HepG2 (cell line): ENCODE results near the gene ARFGAP2. TPM values are rescaled to one million over a fixed set of nuclear protein-coding genes. Genes with fewer than 3 reads are reported as not detected.
A peak's percentile ranks its signal among the peaks of the same experiment; 100 is the strongest.

ENCODE experiments used
- BRF2 ChIP-seq: sonication (generic); formaldehyde crosslinking; IDR thresholded peaks from 2 replicates; pipeline ENCODE4 v1.8.1; 2022; ENCODE audit warnings: mild to moderate bottlenecking, missing genetic modification reagents
- ELF4 ChIP-seq: sonication (generic); formaldehyde crosslinking; IDR thresholded peaks from 2 replicates; pipeline ENCODE4 v1.5.0; 2020; ENCODE audit warnings: missing genetic modification reagents, mild to moderate bottlenecking, moderate library complexity, borderline replicate concordance
- HES4 ChIP-seq: sonication (generic); formaldehyde crosslinking; IDR thresholded peaks from 2 replicates; pipeline ENCODE4 v1.9.0; 2021; ENCODE audit warnings: mild to moderate bottlenecking, missing genetic modification reagents, borderline replicate concordance
- LCORL ChIP-seq, 2 experiments: fragments of 450-650 bp in 1 of 2; sonication (generic) in 1 of 2; formaldehyde crosslinking in 1 of 2; IDR thresholded peaks; 2 replicates each; pipeline versions ENCODE4 v1.5.0 to v1.6.1; 2017 to 2020; ENCODE audit warnings: antibody characterized with exemption in 1 of 2, missing genetic modification reagents in 1 of 2
- MAFK ChIP-seq, 2 experiments: IDR thresholded peaks in 1 of 2; conservative IDR thresholded peaks in 1 of 2; 2 replicates each; pipeline ENCODE4 v1.6.1; 2011; ENCODE audit warnings: improper control_type of control experiment in 2 of 2, low read length in 2 of 2
- MXD4 ChIP-seq: IDR thresholded peaks from 2 replicates; pipeline ENCODE4 v1.6.1; 2016; ENCODE audit warnings: mild to moderate bottlenecking, missing biosample characterization, missing genetic modification reagents
- NRL ChIP-seq: sonication (generic); formaldehyde crosslinking; IDR thresholded peaks from 2 replicates; pipeline ENCODE4 v1.5.0; 2020; ENCODE audit warnings: missing genetic modification reagents, mild to moderate bottlenecking, moderate library complexity, borderline replicate concordance
- PAXIP1 ChIP-seq: sonication (generic); formaldehyde crosslinking; conservative IDR thresholded peaks from 2 replicates; pipeline ENCODE4 v1.4.0; 2020; ENCODE audit warnings: mild to moderate bottlenecking, missing genetic modification reagents, moderate library complexity
- PRDM10 ChIP-seq: sonication (generic); formaldehyde crosslinking; IDR thresholded peaks from 2 replicates; pipeline ENCODE4 v1.4.0; 2020; ENCODE audit warnings: low read depth, missing genetic modification reagents
- RAD21 ChIP-seq: fragments of 450-650 bp; formaldehyde crosslinking; IDR thresholded peaks from 2 replicates; pipeline ENCODE4 v1.5.0; 2020; ENCODE audit warnings: mild to moderate bottlenecking
- XBP1 ChIP-seq: sonication (generic); formaldehyde crosslinking; IDR thresholded peaks from 2 replicates; pipeline ENCODE4 v1.5.0; 2020; ENCODE audit warnings: missing genetic modification reagents
- YEATS2 ChIP-seq: sonication (generic); formaldehyde crosslinking; IDR thresholded peaks from 2 replicates; pipeline ENCODE4 v1.4.0; 2020; ENCODE audit warnings: missing genetic modification reagents, borderline replicate concordance
- ZBTB49 ChIP-seq: sonication (generic); formaldehyde crosslinking; IDR thresholded peaks from 2 replicates; pipeline ENCODE4 v1.4.0; 2020; ENCODE audit warnings: missing genetic modification reagents, borderline replicate concordance
- ZBTB7B ChIP-seq: sonication (generic); formaldehyde crosslinking; IDR thresholded peaks from 2 replicates; pipeline ENCODE4 v1.4.0; 2020; ENCODE audit warnings: missing genetic modification reagents
- ZNF367 ChIP-seq: sonication (generic); formaldehyde crosslinking; IDR thresholded peaks from 2 replicates; pipeline ENCODE4 v1.4.0; 2020; ENCODE audit warnings: missing genetic modification reagents, borderline replicate concordance
- ZNF446 ChIP-seq: sonication (generic); formaldehyde crosslinking; IDR thresholded peaks from 2 replicates; pipeline ENCODE4 v1.5.0; 2020; ENCODE audit warnings: mild to moderate bottlenecking, missing genetic modification reagents
- ZNF577 ChIP-seq: sonication (generic); formaldehyde crosslinking; IDR thresholded peaks from 2 replicates; pipeline ENCODE4 v1.4.0; 2020; ENCODE audit warnings: mild to moderate bottlenecking, low read depth, missing genetic modification reagents, borderline replicate concordance
- polyA plus RNA-seq, 8 experiments: library from polyadenylated mRNA; depleted of rRNA in 3 of 8; stranded (reverse) in 7 of 8; unstranded in 1 of 8; fragments of >200 nt; fragmentation: Illumina TruSeq in 4 of 8; extraction: Trizol in 4 of 8; gene quantifications; 2 replicates each; pipeline versions ENCODE4 v1.2.1 to v1.2.3, GENCODE V29; 2011 to 2016; ENCODE audit warnings: low read depth in 4 of 8, missing spikeins in 1 of 8, mixed read lengths in 1 of 8; ENCODE audit not compliant: insufficient read depth in 1 of 8
- total RNA-seq, 5 experiments: library from RNA; depleted of rRNA; stranded (reverse); fragments of >200 nt; fragmentation: Illumina TruSeq; extraction: Trizol; gene quantifications; 2 replicates each; pipeline ENCODE4 v1.2.3, GENCODE V29; 2016; ENCODE audit warnings: low read depth in 1 of 5

Gene ARFGAP2
- total and polyA plus RNA-seq, 2 of the 13 experiments (the other 11 are each of a cell fraction or from before 2014, with no cell fraction given) = 32.3 to 75.3 TPM

GRCh38 chr11:47185305-47186075 lies 8.8 kb upstream of the ARFGAP2 start (continued):
- no peak for TF ChIP-seq BRF2 (CRISPR knock-in tag)
- TF ChIP-seq ZBTB49 (CRISPR knock-in tag) = no peak
- TF ChIP-seq ELF4 = no peak
- TF ChIP-seq ZNF367 (CRISPR knock-in tag) = no peak
- no peak for TF ChIP-seq RAD21 (CRISPR knock-in tag)
- peak; percentile 74; the same call in 1 of the 2 replicates for TF ChIP-seq HES4 (CRISPR knock-in tag)
- TF ChIP-seq XBP1 (CRISPR knock-in tag) = no peak
- peak; percentile 1; the same call in 1 of the 2 replicates for TF ChIP-seq NRL (CRISPR knock-in tag)
- no peak for TF ChIP-seq LCORL (IDR thresholded peaks at IDR 0.05)
- TF ChIP-seq LCORL (CRISPR knock-in tag; IDR thresholded peaks at IDR 0.05) = peak; percentile 31; the same call in 1 of the 2 replicates
- TF ChIP-seq ZBTB7B (CRISPR knock-in tag) = peak; percentile 63; the same call in 1 of the 2 replicates
- no peak for TF ChIP-seq ZNF446 (CRISPR knock-in tag)
- TF ChIP-seq ZNF577 (CRISPR knock-in tag) = 0 out of 2 replicates have a peak, but pooled peaks have one; percentile 40
- no peak for TF ChIP-seq YEATS2 (CRISPR knock-in tag)
- TF ChIP-seq PAXIP1 = no peak
- TF ChIP-seq MXD4 (CRISPR knock-in tag) = no peak
- 0 out of 2 replicates have a peak, but pooled peaks have one; percentile 27 for TF ChIP-seq PRDM10 (CRISPR knock-in tag)
- no peak for TF ChIP-seq MAFK (conservative IDR thresholded peaks at IDR 0.05 in 1 of 2, IDR thresholded peaks at IDR 0.05 in 1 of 2; ENCODE audit: low read length in 2 of 2)
